ENCODE data around the gene E2F4. TPM values are rescaled to one million over a fixed set of nuclear protein-coding genes. Genes with fewer than 3 reads are reported as not detected.
A peak's percentile ranks its signal among the peaks of the same experiment; 100 is the strongest.

Gene E2F4
- total and polyA plus RNA-seq, 2 of the 13 experiments (the other 11 are each of a cell fraction or from before 2014, with no cell fraction given), result 84.8 to 91.2 TPM

DNA sequence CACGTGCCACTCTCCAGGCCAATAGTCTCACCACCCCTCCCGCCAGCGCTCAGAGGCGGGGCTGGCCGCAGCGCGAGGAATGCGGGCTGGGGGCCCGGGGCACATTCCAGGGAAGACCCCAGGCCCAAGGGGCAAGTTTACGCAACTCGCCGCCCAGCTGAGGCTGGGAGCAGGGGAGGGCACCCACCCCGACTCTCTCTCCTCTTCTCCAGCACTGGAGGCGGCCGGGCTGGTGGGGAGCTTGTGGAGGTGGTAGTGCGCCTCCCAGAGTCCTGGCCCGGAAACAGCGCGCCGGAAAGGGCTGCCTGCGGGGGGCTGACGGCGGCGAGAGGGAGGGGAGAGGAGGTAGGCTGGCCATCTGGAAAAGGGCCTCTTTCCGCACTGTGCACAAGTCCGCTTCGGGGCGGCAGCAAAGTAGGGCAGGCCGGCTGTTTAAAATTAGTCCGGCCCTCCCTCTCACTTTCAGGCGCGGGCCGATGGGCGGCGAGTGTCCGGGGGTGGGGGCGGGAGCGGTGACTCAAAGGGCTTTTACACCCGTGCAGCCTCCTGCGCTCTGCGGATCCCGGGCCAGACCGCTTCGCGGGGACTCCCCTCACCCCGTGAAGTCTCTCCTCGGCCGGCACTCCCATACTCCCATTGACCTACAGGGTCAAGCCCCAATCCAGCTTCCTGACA is 54.3 kb downstream of the E2F4 start (continued):
- no peak for TF ChIP-seq GMEB2 (CRISPR knock-in tag; IDR thresholded peaks at IDR 0.05; ENCODE audit: low read depth)
- TF ChIP-seq ZBTB7A (CRISPR knock-in tag; IDR thresholded peaks at IDR 0.05), result peak; percentile 100
- TF ChIP-seq GPBP1L1 (CRISPR knock-in tag; IDR thresholded peaks at IDR 0.05), result no peak
- 0 out of 2 replicates have a peak, but pooled peaks have one; percentile 62 for TF ChIP-seq FIP1L1 (IDR thresholded peaks at IDR 0.05; ENCODE audit: borderline replicate concordance, insufficient read depth, low read depth, low read length)
- no peak for TF ChIP-seq CBX1 (IDR thresholded peaks at IDR 0.05; ENCODE audit: low read depth)
- peak; percentile 84; the same call in 1 of the 2 replicates for TF ChIP-seq ZNF275 (CRISPR knock-in tag; IDR thresholded peaks at IDR 0.05; ENCODE audit: borderline replicate concordance)
- TF ChIP-seq, protein P1, sequence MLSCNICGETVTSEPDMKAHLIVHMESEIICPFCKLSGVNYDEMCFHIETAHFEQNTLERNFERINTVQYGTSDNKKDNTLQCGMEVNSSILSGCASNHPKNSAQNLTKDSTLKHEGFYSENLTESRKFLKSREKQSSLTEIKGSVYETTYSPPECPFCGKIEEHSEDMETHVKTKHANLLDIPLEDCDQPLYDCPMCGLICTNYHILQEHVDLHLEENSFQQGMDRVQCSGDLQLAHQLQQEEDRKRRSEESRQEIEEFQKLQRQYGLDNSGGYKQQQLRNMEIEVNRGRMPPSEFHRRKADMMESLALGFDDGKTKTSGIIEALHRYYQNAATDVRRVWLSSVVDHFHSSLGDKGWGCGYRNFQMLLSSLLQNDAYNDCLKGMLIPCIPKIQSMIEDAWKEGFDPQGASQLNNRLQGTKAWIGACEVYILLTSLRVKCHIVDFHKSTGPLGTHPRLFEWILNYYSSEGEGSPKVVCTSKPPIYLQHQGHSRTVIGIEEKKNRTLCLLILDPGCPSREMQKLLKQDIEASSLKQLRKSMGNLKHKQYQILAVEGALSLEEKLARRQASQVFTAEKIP (CRISPR knock-in tag; IDR thresholded peaks at IDR 0.05; ENCODE audit: borderline replicate concordance), result no peak
- TF ChIP-seq, protein P2, sequence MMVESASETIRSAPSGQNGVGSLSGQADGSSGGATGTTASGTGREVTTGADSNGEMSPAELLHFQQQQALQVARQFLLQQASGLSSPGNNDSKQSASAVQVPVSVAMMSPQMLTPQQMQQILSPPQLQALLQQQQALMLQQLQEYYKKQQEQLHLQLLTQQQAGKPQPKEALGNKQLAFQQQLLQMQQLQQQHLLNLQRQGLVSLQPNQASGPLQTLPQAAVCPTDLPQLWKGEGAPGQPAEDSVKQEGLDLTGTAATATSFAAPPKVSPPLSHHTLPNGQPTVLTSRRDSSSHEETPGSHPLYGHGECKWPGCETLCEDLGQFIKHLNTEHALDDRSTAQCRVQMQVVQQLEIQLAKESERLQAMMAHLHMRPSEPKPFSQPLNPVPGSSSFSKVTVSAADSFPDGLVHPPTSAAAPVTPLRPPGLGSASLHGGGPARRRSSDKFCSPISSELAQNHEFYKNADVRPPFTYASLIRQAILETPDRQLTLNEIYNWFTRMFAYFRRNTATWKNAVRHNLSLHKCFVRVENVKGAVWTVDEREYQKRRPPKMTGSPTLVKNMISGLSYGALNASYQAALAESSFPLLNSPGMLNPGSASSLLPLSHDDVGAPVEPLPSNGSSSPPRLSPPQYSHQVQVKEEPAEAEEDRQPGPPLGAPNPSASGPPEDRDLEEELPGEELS (CRISPR knock-in tag; IDR thresholded peaks at IDR 0.05), result peak; percentile 76
- TF ChIP-seq, protein P3, sequence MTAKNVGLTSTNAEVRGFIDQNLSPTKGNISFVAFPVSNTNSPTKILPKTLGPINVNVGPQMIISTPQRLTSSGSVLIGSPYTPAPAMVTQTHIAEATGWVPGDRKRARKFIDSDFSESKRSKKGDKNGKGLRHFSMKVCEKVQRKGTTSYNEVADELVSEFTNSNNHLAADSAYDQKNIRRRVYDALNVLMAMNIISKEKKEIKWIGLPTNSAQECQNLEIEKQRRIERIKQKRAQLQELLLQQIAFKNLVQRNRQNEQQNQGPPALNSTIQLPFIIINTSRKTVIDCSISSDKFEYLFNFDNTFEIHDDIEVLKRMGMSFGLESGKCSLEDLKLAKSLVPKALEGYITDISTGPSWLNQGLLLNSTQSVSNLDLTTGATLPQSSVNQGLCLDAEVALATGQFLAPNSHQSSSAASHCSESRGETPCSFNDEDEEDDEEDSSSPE (CRISPR knock-in tag; IDR thresholded peaks at IDR 0.05), result peak; percentile 93
- 0 out of 2 replicates have a peak, but pooled peaks have one; percentile 30 for TF ChIP-seq ADNP (CRISPR knock-in tag; IDR thresholded peaks at IDR 0.05)
- no peak; the same call in 1 of the 2 replicates for TF ChIP-seq ZNF589 (CRISPR knock-in tag; conservative IDR thresholded peaks at IDR 0.05)
- TF ChIP-seq, protein P4, sequence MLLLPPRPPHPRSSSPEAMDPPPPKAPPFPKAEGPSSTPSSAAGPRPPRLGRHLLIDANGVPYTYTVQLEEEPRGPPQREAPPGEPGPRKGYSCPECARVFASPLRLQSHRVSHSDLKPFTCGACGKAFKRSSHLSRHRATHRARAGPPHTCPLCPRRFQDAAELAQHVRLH (CRISPR knock-in tag; IDR thresholded peaks at IDR 0.05; ENCODE audit: borderline replicate concordance, low read depth), result peak; percentile 93
- TF ChIP-seq ZFP91 (CRISPR knock-in tag; IDR thresholded peaks at IDR 0.05; ENCODE audit: borderline replicate concordance), result peak; percentile 94
- peak; percentile 85 for TF ChIP-seq ZNF776 (CRISPR knock-in tag; IDR thresholded peaks at IDR 0.05)
- peak; percentile 92 for TF ChIP-seq HNF4A (CRISPR knock-in tag; IDR thresholded peaks at IDR 0.05)
- TF ChIP-seq MXI1 (IDR thresholded peaks at IDR 0.05; ENCODE audit: borderline replicate concordance, low read depth, low read length), result peak; percentile 63; the same call in 2 of the 3 replicates
